IMR-90 (cell line): ENCODE data around the gene CDNF. TPM values are rescaled to one million over a fixed set of nuclear protein-coding genes. Genes with fewer than 3 reads are reported as not detected.

Experiments used
- ATAC-seq: fragments of 200-7000 bp; cut with Tn5 transposase; 2 replicates; pipeline ENCODE4 v1.9.1; 2020; ENCODE audit warnings: low read depth, mild to moderate bottlenecking, moderate library complexity
- BruUV-seq: library from RNA; stranded (reverse); fragments of 400-500 nt; replicated peaks from 2 replicates; lab custom pipeline; 2021; lab: Mats Ljungman, UMichigan
- CTCF ChIA-PET: fragments of 300-600 bp; formaldehyde crosslinking; extraction: SDS; loops from one replicate; lab custom pipeline; 2021; ENCODE audit warnings: antibody characterized with exemption; lab: Yijun Ruan, JAX
- POLR2A ChIA-PET: fragments of 300-600 bp; sonication (Branson Sonifier 250); formaldehyde crosslinking; loops from one replicate; lab custom pipeline; 2022; ENCODE audit warnings: antibody characterized with exemption; ENCODE audit not compliant: unreplicated experiment; lab: Charles Lee
- DNase-seq: peaks from one replicate; pipeline ENCODE4 v3.0.0; 2013
- H2AFZ ChIP-seq: replicated peaks from 2 replicates; pipeline ENCODE3; 2013; ENCODE audit warnings: low read length, mild to moderate bottlenecking; ENCODE audit not compliant: poor library complexity
- H2AK5ac ChIP-seq: 2 replicates; pipeline ENCODE4 v1.6.1; 2013; ENCODE audit warnings: low read depth, low read length, inconsistent platforms
- H2AK9ac ChIP-seq: replicated peaks from 2 replicates; pipeline ENCODE3; 2013; ENCODE audit warnings: mild to moderate bottlenecking, low read depth, low read length, moderate library complexity; ENCODE audit not compliant: poor library complexity
- H2BK120ac ChIP-seq: 2 replicates; pipeline ENCODE4 v1.6.1; 2013; ENCODE audit warnings: low read depth, low read length, inconsistent platforms
- H2BK15ac ChIP-seq: 3 replicates; pipeline ENCODE4 v1.6.1; 2013; ENCODE audit warnings: low read depth, low read length, inconsistent platforms
- H2BK20ac ChIP-seq: 2 replicates; pipeline ENCODE4 v1.6.1; 2013; ENCODE audit warnings: low read depth, mild to moderate bottlenecking, inconsistent platforms, low read length, moderate library complexity
- H2BK5ac ChIP-seq: 2 replicates; pipeline ENCODE4 v1.6.1; 2013; ENCODE audit warnings: mild to moderate bottlenecking, low read depth, low read length, inconsistent platforms; ENCODE audit not compliant: poor library complexity, severe bottlenecking
- H3K14ac ChIP-seq: replicated peaks from 2 replicates; pipeline ENCODE4 v1.6.1; 2013; ENCODE audit warnings: low read depth, low read length, inconsistent platforms
- H3K18ac ChIP-seq: 2 replicates; pipeline ENCODE4 v1.6.1; 2013; ENCODE audit warnings: low read depth, low read length, control low read depth
- H3K23ac ChIP-seq: 2 replicates; pipeline ENCODE4 v1.6.1; 2013; ENCODE audit warnings: low read depth, low read length, inconsistent platforms
- H3K27ac ChIP-seq: 2 replicates; pipeline ENCODE4 v1.5.1; 2013; ENCODE audit warnings: mild to moderate bottlenecking, control low read depth, low read length; ENCODE audit not compliant: insufficient read depth
- H3K27me3 ChIP-seq: 2 replicates; pipeline ENCODE4 v1.6.1; 2013; ENCODE audit warnings: low read length; ENCODE audit not compliant: control insufficient read depth, insufficient read depth
- H3K36me3 ChIP-seq: 2 replicates; pipeline ENCODE4 v1.6.1; 2013; ENCODE audit warnings: low read length, mixed read lengths; ENCODE audit not compliant: control insufficient read depth, insufficient read depth
- H3K4ac ChIP-seq: 2 replicates; pipeline ENCODE4 v1.6.1; 2013; ENCODE audit warnings: low read depth, low read length, inconsistent platforms
- H3K4me1 ChIP-seq: 2 replicates; pipeline ENCODE4 v1.6.1; 2013; ENCODE audit warnings: low read length, mixed read lengths; ENCODE audit not compliant: control insufficient read depth, insufficient read depth
- H3K4me2 ChIP-seq: 2 replicates; pipeline ENCODE4 v1.6.1; 2013; ENCODE audit warnings: low read depth, mild to moderate bottlenecking, control low read depth, low read length, moderate library complexity
- H3K4me3 ChIP-seq: 2 replicates; pipeline ENCODE4 v1.5.1; 2013; ENCODE audit warnings: low read depth, mild to moderate bottlenecking, control low read depth, low read length, moderate library complexity; ENCODE audit not compliant: insufficient read depth
- H3K56ac ChIP-seq: 2 replicates; pipeline ENCODE4 v1.6.1; 2013; ENCODE audit warnings: low read length, inconsistent platforms; ENCODE audit not compliant: insufficient read depth; ENCODE audit errors: extremely low read depth
- H3K79me1 ChIP-seq, 2 experiments: 2 replicates each; pipeline ENCODE4 v1.6.1; 2013; ENCODE audit warnings: low read length in 2 of 2, inconsistent platforms in 1 of 2, low read depth in 1 of 2
- H3K9ac ChIP-seq: 2 replicates; pipeline ENCODE4 v1.6.1; 2013; ENCODE audit warnings: low read depth, low read length, control low read depth
- H3K9me1 ChIP-seq: 2 replicates; pipeline ENCODE4 v1.6.1; 2013; ENCODE audit warnings: low read length, inconsistent platforms; ENCODE audit not compliant: insufficient read depth
- H3K9me3 ChIP-seq: 2 replicates; pipeline ENCODE4 v1.6.1; 2013; ENCODE audit warnings: low read length; ENCODE audit not compliant: control insufficient read depth, insufficient read depth
- H4K20me1 ChIP-seq: 2 replicates; pipeline ENCODE4 v1.6.1; 2013; ENCODE audit warnings: low read length, inconsistent platforms; ENCODE audit not compliant: insufficient read depth
- H4K5ac ChIP-seq: 2 replicates; pipeline ENCODE4 v1.6.1; 2013; ENCODE audit warnings: mild to moderate bottlenecking, low read depth, low read length, control low read depth
- H4K8ac ChIP-seq, 2 experiments: 2 replicates each; pipeline ENCODE4 v1.6.1; 2013; ENCODE audit warnings: low read depth in 2 of 2, low read length in 2 of 2, control low read depth in 1 of 2, inconsistent platforms in 1 of 2
- H4K91ac ChIP-seq: 2 replicates; pipeline ENCODE4 v1.6.1; 2013; ENCODE audit warnings: low read depth, low read length, inconsistent platforms; ENCODE audit not compliant: insufficient read depth
- CHD1 ChIP-seq: IDR thresholded peaks from 2 replicates; pipeline ENCODE4 v1.6.1; 2012; ENCODE audit warnings: low read depth, low read length, improper control_type of control experiment
- ELK1 ChIP-seq: fragments of 150-350 bp; IDR thresholded peaks from 2 replicates; pipeline ENCODE4 v1.6.1; 2016; ENCODE audit warnings: low read depth, mild to moderate bottlenecking, low read length, moderate library complexity, borderline replicate concordance
- FOS ChIP-seq: fragments of 150-350 bp; IDR thresholded peaks from 2 replicates; pipeline ENCODE4 v1.6.1; 2016; ENCODE audit warnings: low read depth, low read length
- MAZ ChIP-seq: IDR thresholded peaks from 2 replicates; pipeline ENCODE4 v1.6.1; 2012; ENCODE audit warnings: low read depth, mild to moderate bottlenecking, low read length, improper control_type of control experiment, moderate library complexity, borderline replicate concordance
- MXI1 ChIP-seq: IDR thresholded peaks from 2 replicates; pipeline ENCODE4 v1.6.1; 2012; ENCODE audit warnings: low read depth, mild to moderate bottlenecking, low read length, moderate library complexity, borderline replicate concordance
- POLR2A ChIP-seq: IDR thresholded peaks from 2 replicates; pipeline ENCODE4 v1.6.1; 2012; ENCODE audit warnings: mild to moderate bottlenecking, low read depth, low read length
- RAD21 ChIP-seq: IDR thresholded peaks from 2 replicates; pipeline ENCODE4 v1.6.1; 2012; ENCODE audit warnings: low read length, improper control_type of control experiment
- RFX5 ChIP-seq: IDR thresholded peaks from 2 replicates; pipeline ENCODE4 v1.8.0; 2012; ENCODE audit warnings: low read depth, mild to moderate bottlenecking, low read length, moderate library complexity
- SMC3 ChIP-seq: fragments of 150-350 bp; IDR thresholded peaks from 2 replicates; pipeline ENCODE4 v1.6.1; 2016; ENCODE audit warnings: low read depth, mild to moderate bottlenecking, antibody characterized with exemption, low read length, moderate library complexity
- WGBS, 2 experiments: methylation state at CpG; one replicate each; pipeline versions ENCODE4 v1.1.5 to v1.1.7; 2013; ENCODE audit warnings: missing lambda C conversion rate in 2 of 2; ENCODE audit not compliant: insufficient read length in 1 of 2; ENCODE audit errors: extremely low coverage in 2 of 2; 5-methylcytosine and 5-hydroxymethylcytosine counted together
- dilution Hi-C: fragments of 300-500 bp; cut with HindIII; formaldehyde crosslinking; loops from one replicate; pipeline ENCODE4 v1.14.3; 2018; ENCODE audit warnings: low sequenced_read_pairs; ENCODE audit not compliant: unreplicated experiment
- in situ Hi-C: fragments of 300-500 bp; cut with MboI; formaldehyde crosslinking; loops from 3 replicates; pipeline ENCODE4 v1.14.3; 2019; ENCODE audit warnings: low sequenced_read_pairs, inconsistent platforms, mixed read lengths
- intact Hi-C: fragments of 100-400 bp; cut with micrococcal nuclease; formaldehyde crosslinking; loops from 2 replicates; pipeline ENCODE4 v1.10.0; 2022
- polyA plus RNA-seq, 3 experiments: library from polyadenylated mRNA; depleted of rRNA; stranded (reverse); fragments of >200 nt; gene quantifications; 2 replicates each; pipeline ENCODE4 v1.2.3, GENCODE V29; 2012; ENCODE audit warnings: low replicate concordance in 1 of 3
- total RNA-seq: library from RNA; depleted of rRNA; stranded (reverse); fragments of >200 nt; gene quantifications from 2 replicates; pipeline ENCODE4 v1.2.3, GENCODE V29; 2012

CDNF gene
- total and polyA plus RNA-seq, 2 of the 4 experiments (the other 2 are of a cell fraction), result 0.72 to 1.3 TPM

DNA sequence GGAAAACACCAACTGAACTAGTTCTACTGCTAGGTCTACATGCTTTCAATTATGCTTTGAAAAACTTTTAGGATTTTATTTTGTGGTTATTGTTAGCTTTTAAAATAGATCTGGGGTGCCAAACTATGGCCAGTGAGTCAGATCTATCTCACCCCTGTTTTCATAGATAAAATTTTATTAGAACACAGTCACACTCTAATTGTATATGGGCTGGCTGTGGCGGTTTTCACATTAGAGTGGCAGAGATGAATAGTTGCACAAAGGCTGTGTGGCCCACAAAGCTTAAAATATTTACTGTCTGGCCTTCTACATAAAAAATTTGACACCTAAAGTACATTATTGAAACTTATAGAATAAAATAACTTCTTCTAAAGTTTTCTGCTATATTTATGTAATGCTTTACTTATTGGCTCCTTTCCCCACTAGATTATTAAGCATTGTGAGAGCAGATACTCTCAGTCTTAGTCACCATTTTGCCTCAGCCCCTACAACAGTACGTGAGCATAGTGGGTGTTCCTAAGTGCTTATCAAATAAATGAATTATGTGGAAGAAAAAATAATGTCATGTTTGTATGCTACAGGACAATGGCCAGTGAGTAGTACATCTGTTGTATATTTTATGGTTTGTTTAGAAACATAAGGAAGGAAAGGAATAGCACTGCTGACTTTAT, 35.4 kb upstream of the CDNF start:
- Histone ChIP-seq H3K9ac (no peak overlapping the region), H2AK9ac (no peak overlapping the region), H3K56ac (no peak overlapping the region), H3K4me1 (peaks cover 7% of the 10 kb centered on the region), H3K4ac (no peak overlapping the region), H3K36me3 (peaks cover 5% of the 10 kb centered on the region), H2BK5ac (peak overlapping the region; percentile 41), H3K18ac (no peak overlapping the region), H2BK15ac (no peak overlapping the region), H4K5ac (no peak overlapping the region), H4K8ac (no peak overlapping the region), H4K91ac (no peak overlapping the region), H3K4me3 (no peak overlapping the region), H2AFZ (no peak overlapping the region), H3K9me1 (peaks cover 12% of the 10 kb centered on the region), H3K4me2 (no peak overlapping the region), H4K20me1 (peaks cover 1% of the 10 kb centered on the region; the same call in 1 of the 2 replicates), H2BK120ac (no peak overlapping the region), H3K14ac (no peak overlapping the region), H3K27me3 (no peaks in the 10 kb centered on the region), H3K27ac (no peak overlapping the region), H2BK20ac (no peak overlapping the region), H3K23ac (no peak overlapping the region), H3K9me3 (no peaks in the 10 kb centered on the region), H3K79me1 (peaks cover 18 to 34% of the 10 kb centered on the region in 2 experiments), H2AK5ac (no peak overlapping the region)
- dilution Hi-C loops, result no loop called here
- DNase-seq (peak; percentile 73), ATAC-seq (peak; percentile 22; the same call in 1 of the 2 replicates)
- ChIA-PET POLR2A (no interaction called here), CTCF (interaction anchor here (0.6 kb wide), 1 partner anchor 259 kb away, joined by 5 read pairs; no protein-coding TSS in a partner anchor)
- TF ChIP-seq SMC3, result no peak
- TF ChIP-seq CHD1, result no peak
- no peak for TF ChIP-seq FOS
- no peak for TF ChIP-seq ELK1
- no peak for TF ChIP-seq POLR2A
- TF ChIP-seq MXI1, result no peak
- TF ChIP-seq RAD21, result no peak
- no peak for TF ChIP-seq MAZ
- no peak for TF ChIP-seq RFX5
- in situ Hi-C loops, result no loop called here
- no CpG with 5 or more reads among the region's 2 CpGs for WGBS, 2 experiments
- no TSS peak for BruUV-seq
- intact Hi-C loops, result loop anchor here (10.0 kb wide), 1 partner anchor 232 kb away; no protein-coding TSS in a partner anchor
